AG10803 (cell line): ENCODE results near the gene IL17RE.
"Not testable (repeated sequence)": the region's sequence is repeated elsewhere in the genome, so short reads cannot be mapped to it uniquely, and the experiment has no call there.

Experiments
- DNase-seq: peaks from one replicate; pipeline ENCODE4 v3.0.0; 2010; ENCODE audit warnings: low read depth
- H3K4me3 ChIP-seq: 2 replicates; pipeline ENCODE4 v1.5.1; 2011; ENCODE audit warnings: mild to moderate bottlenecking, low read length, control low read depth
- CTCF ChIP-seq: conservative IDR thresholded peaks from 2 replicates; pipeline ENCODE4 v1.5.1; 2011; ENCODE audit warnings: mild to moderate bottlenecking, low read length, control low read depth, inconsistent platforms

IL17RE gene

GRCh38 chr3:9893739-9894138 is 8.9 kb upstream of the IL17RE start:
- H3K4me3 ChIP-seq: no peak overlapping the region
- TF ChIP-seq CTCF: no peak

GRCh38 chr3:9895715-9896114 is 6.9 kb upstream of the IL17RE start:
- not testable (repeated sequence) for DNase-seq

More at GRCh38 chr3:9893739-9894138, 8.9 kb upstream of the IL17RE start:
- no peak for DNase-seq

GRCh38 chr3:9896755-9897407 is 5.8 kb upstream of the IL17RE start:
- not testable (repeated sequence) for DNase-seq, H3K4me3 ChIP-seq

More at GRCh38 chr3:9895715-9896114, 6.9 kb upstream of the IL17RE start:
- not testable (repeated sequence) for H3K4me3 ChIP-seq

GRCh38 chr3:9897408-9898372 is 5.0 kb upstream of the IL17RE start:
- no peak for TF ChIP-seq CTCF
- no peak for DNase-seq
- H3K4me3 ChIP-seq: no peak overlapping the region

- DNase-seq: no peak
- TF ChIP-seq CTCF: no peak
- H3K4me3 ChIP-seq: no peak overlapping the region
Observed at GRCh38 chr3:9898467-9899241, 4.0 kb upstream of the IL17RE start.

- no peak for DNase-seq
- no peak for TF ChIP-seq CTCF
- H3K4me3 ChIP-seq: no peak overlapping the region
Observed at GRCh38 chr3:9899289-9899791, 3.3 kb upstream of the IL17RE start.

GRCh38 chr3:9900965-9901415 is 1.7 kb upstream of the IL17RE start:
- H3K4me3 ChIP-seq, DNase-seq: not testable (repeated sequence)

GRCh38 chr3:9901967-9902366 is 681 bp upstream of the IL17RE start:
- no peak for TF ChIP-seq CTCF
- DNase-seq: no peak
- no peak overlapping the region for H3K4me3 ChIP-seq
